Astrocyte (in vitro differentiated cells and primary cell): ENCODE data around the gene FAM25A. TPM values are rescaled to one million over a fixed set of nuclear protein-coding genes. Genes with fewer than 3 reads are reported as not detected.
"Not testable (repeated sequence)": the region's sequence is repeated elsewhere in the genome, so short reads cannot be mapped to it uniquely, and the experiment has no call there.

Experiments used
- DNase-seq: peaks from one replicate; pipeline ENCODE4 v3.0.0-alpha.2; 2010; ENCODE audit warnings: low read depth
- FAIRE-seq: peaks from 2 replicates; lab custom pipeline; 2011; peaks lifted over from hg19 to GRCh38; lab: Jason Lieb, UNC
- H2AFZ ChIP-seq: 2 replicates; pipeline ENCODE4 v1.6.0; 2012; ENCODE audit warnings: low read depth, low read length, inconsistent platforms
- H3K27ac ChIP-seq: 2 replicates; pipeline ENCODE4 v1.5.1; 2011; ENCODE audit warnings: low read depth, low read length, inconsistent platforms
- H3K27me3 ChIP-seq: 2 replicates; pipeline ENCODE4 v1.6.0; 2011; ENCODE audit warnings: low read length, inconsistent platforms; ENCODE audit not compliant: insufficient read depth
- H3K36me3 ChIP-seq: 2 replicates; pipeline ENCODE4 v1.5.1; 2011; ENCODE audit warnings: low read length, inconsistent platforms; ENCODE audit not compliant: insufficient read depth
- H3K4me1 ChIP-seq: 2 replicates; pipeline ENCODE4 v1.5.1; 2011; ENCODE audit warnings: low read length, inconsistent platforms; ENCODE audit not compliant: insufficient read depth
- H3K4me2 ChIP-seq: 2 replicates; pipeline ENCODE4 v1.6.0; 2012; ENCODE audit warnings: low read length, inconsistent platforms
- H3K4me3 ChIP-seq: 2 replicates; pipeline ENCODE4 v1.5.1; 2011; ENCODE audit warnings: low read depth, mild to moderate bottlenecking, low read length, inconsistent platforms; ENCODE audit not compliant: insufficient read depth
- H3K79me2 ChIP-seq: 2 replicates; pipeline ENCODE4 v1.6.0; 2012; ENCODE audit warnings: mild to moderate bottlenecking, low read length, inconsistent platforms; ENCODE audit not compliant: insufficient read depth
- H3K9ac ChIP-seq: 2 replicates; pipeline ENCODE4 v1.6.0; 2012; ENCODE audit warnings: mild to moderate bottlenecking, low read length, inconsistent platforms
- H3K9me3 ChIP-seq: 2 replicates; pipeline ENCODE4 v1.5.1; 2012; ENCODE audit warnings: low read depth, mild to moderate bottlenecking, low read length, inconsistent platforms; ENCODE audit not compliant: insufficient read depth
- H4K20me1 ChIP-seq: 2 replicates; pipeline ENCODE4 v1.6.0; 2012; ENCODE audit warnings: low read length, inconsistent platforms; ENCODE audit not compliant: insufficient read depth
- H3K27ac Mint-ChIP-seq: one replicate; pipeline ENCODE4 v1.8.0; 2021; ENCODE audit warnings: mild to moderate bottlenecking, mixed read lengths; ENCODE audit not compliant: unreplicated experiment
- H3K27me3 Mint-ChIP-seq: one replicate; pipeline ENCODE4 v1.8.0; 2021; ENCODE audit warnings: low read depth, mixed read lengths; ENCODE audit not compliant: unreplicated experiment
- H3K36me3 Mint-ChIP-seq: one replicate; pipeline ENCODE4 v1.8.0; 2021; ENCODE audit warnings: low read depth, mixed read lengths; ENCODE audit not compliant: unreplicated experiment
- H3K4me1 Mint-ChIP-seq: one replicate; pipeline ENCODE4 v1.8.0; 2021; ENCODE audit warnings: low read depth, mixed read lengths; ENCODE audit not compliant: unreplicated experiment
- H3K4me3 Mint-ChIP-seq: one replicate; pipeline ENCODE4 v1.8.0; 2021; ENCODE audit warnings: mild to moderate bottlenecking, moderate library complexity, mixed read lengths; ENCODE audit not compliant: unreplicated experiment
- H3K9me3 Mint-ChIP-seq: one replicate; pipeline ENCODE4 v1.8.0; 2021; ENCODE audit warnings: mild to moderate bottlenecking, mixed read lengths; ENCODE audit not compliant: unreplicated experiment
- CTCF ChIP-seq: IDR thresholded peaks from 2 replicates; pipeline ENCODE4 v1.5.1; 2011; ENCODE audit warnings: low read depth, mild to moderate bottlenecking, inconsistent platforms, low read length, moderate library complexity; ENCODE audit not compliant: insufficient read depth
- EZH2 ChIP-seq: IDR thresholded peaks from 2 replicates; pipeline ENCODE4 v1.6.1; 2012; ENCODE audit warnings: mild to moderate bottlenecking, low read length, inconsistent platforms; ENCODE audit not compliant: insufficient read depth
- total RNA-seq: library from RNA; stranded (reverse); gene quantifications from 2 replicates; pipeline ENCODE4 v1.2.1, GENCODE V29; 2021

The FAM25A gene
- total RNA-seq, 1 donor from 2014 or later: not detected

GRCh38 chr10:86979977-86980448, 40.1 kb upstream of the FAM25A start:
- Mint-ChIP-seq H3K27me3 (no peaks in the 10 kb centered on the region), H3K4me3 (no peak overlapping the region), H3K9me3 (no peaks in the 10 kb centered on the region), H3K4me1 (peaks cover 10% of the 10 kb centered on the region), H3K36me3 (no peaks in the 10 kb centered on the region), H3K27ac (peak overlapping the region; percentile 26)
- Histone ChIP-seq H2AFZ (no peak overlapping the region), H3K4me3 (no peak overlapping the region), H4K20me1 (no peaks in the 10 kb centered on the region), H3K27me3 (no peaks in the 10 kb centered on the region), H3K4me1 (no peaks in the 10 kb centered on the region), H3K9ac (no peak overlapping the region), H3K9me3 (no peaks in the 10 kb centered on the region), H3K27ac (no peak overlapping the region), H3K79me2 (no peaks in the 10 kb centered on the region), H3K36me3 (no peaks in the 10 kb centered on the region), H3K4me2 (no peak overlapping the region)
- no peak for DNase-seq
- TF ChIP-seq CTCF: no peak
- no peak for TF ChIP-seq EZH2
- no peak for FAIRE-seq

GRCh38 chr10:86981020-86981419, 39.1 kb upstream of the FAM25A start:
- not testable (repeated sequence) for FAIRE-seq, H3K4me2 ChIP-seq, H4K20me1 ChIP-seq, H3K4me3 Mint-ChIP-seq, H3K27ac Mint-ChIP-seq, H3K9ac ChIP-seq, H3K9me3 ChIP-seq, DNase-seq, H3K79me2 ChIP-seq, H3K4me1 ChIP-seq, H2AFZ ChIP-seq, H3K36me3 ChIP-seq, H3K36me3 Mint-ChIP-seq, H3K9me3 Mint-ChIP-seq, H3K27ac ChIP-seq, H3K4me3 ChIP-seq, H3K27me3 Mint-ChIP-seq, H3K27me3 ChIP-seq
- H3K4me1 Mint-ChIP-seq: peaks cover 10% of the 10 kb centered on the region

- H3K27me3 ChIP-seq: no peaks in the 10 kb centered on the region
- FAIRE-seq (no peak), DNase-seq (no peak)
- Mint-ChIP-seq H3K4me3 (no peak overlapping the region), H3K4me1 (peaks cover 10% of the 10 kb centered on the region), H3K9me3 (no peaks in the 10 kb centered on the region), H3K27me3 (no peaks in the 10 kb centered on the region), H3K36me3 (no peaks in the 10 kb centered on the region), H3K27ac (no peak overlapping the region)
- H3K79me2 ChIP-seq: no peaks in the 10 kb centered on the region
- H3K27ac ChIP-seq: no peak overlapping the region
- H3K36me3 ChIP-seq: no peaks in the 10 kb centered on the region
- H4K20me1 ChIP-seq: no peaks in the 10 kb centered on the region
- H3K4me2 ChIP-seq: no peak overlapping the region
- H3K4me1 ChIP-seq: no peaks in the 10 kb centered on the region
- H3K9ac ChIP-seq: no peak overlapping the region
- no peak overlapping the region for H2AFZ ChIP-seq
- TF ChIP-seq CTCF: no peak
- TF ChIP-seq EZH2: no peak
- no peak overlapping the region for H3K4me3 ChIP-seq
- H3K9me3 ChIP-seq: no peaks in the 10 kb centered on the region
Observed at GRCh38 chr10:86981716-86982115, 38.4 kb upstream of the FAM25A start.

GRCh38 chr10:86984498-86984897, 35.6 kb upstream of the FAM25A start:
- not testable (repeated sequence) for H3K27me3 ChIP-seq, H3K9ac ChIP-seq, H3K4me1 ChIP-seq, FAIRE-seq, H3K36me3 Mint-ChIP-seq, H3K27ac Mint-ChIP-seq, H3K27me3 Mint-ChIP-seq, H3K79me2 ChIP-seq, H4K20me1 ChIP-seq, H3K27ac ChIP-seq, H3K36me3 ChIP-seq, H3K4me3 ChIP-seq, H3K9me3 ChIP-seq, H2AFZ ChIP-seq, H3K9me3 Mint-ChIP-seq, H3K4me2 ChIP-seq, H3K4me3 Mint-ChIP-seq, DNase-seq, H3K4me1 Mint-ChIP-seq
